ENCODE measurements around the gene EFHC1.
A peak's percentile ranks its signal among the peaks of the same experiment; 100 is the strongest.

The EFHC1 gene

GRCh38 chr6:52517502-52518278, 97.5 kb downstream of the EFHC1 start:
- peak in 1 of 3 experiments; percentile 10 for DNase-seq (ENCODE audit: low read depth in 2 of 3, low spot score in 2 of 3)

- no peak for DNase-seq (ENCODE audit: low read depth in 2 of 3, low spot score in 2 of 3)
These were observed 98.3 kb downstream of the EFHC1 start for GRCh38 chr6:52518279-52518945.

GRCh38 chr6:52519618-52520017, 99.5 kb downstream of the EFHC1 start:
- DNase-seq (ENCODE audit: low read depth in 2 of 3, low spot score in 2 of 3), result no peak

GRCh38 chr6:52522151-52522626, 102.0 kb downstream of the EFHC1 start:
- DNase-seq (ENCODE audit: low read depth in 2 of 3, low spot score in 2 of 3), result no peak

GRCh38 chr6:52522655-52523054, 102.5 kb downstream of the EFHC1 start:
- DNase-seq (ENCODE audit: low read depth in 2 of 3, low spot score in 2 of 3), result no peak

- DNase-seq (ENCODE audit: low read depth in 2 of 3, low spot score in 2 of 3), result no peak
These were observed 103.4 kb downstream of the EFHC1 start for GRCh38 chr6:52523378-52524142.

- no peak for DNase-seq (ENCODE audit: low read depth in 2 of 3, low spot score in 2 of 3)
These were observed 104.8 kb downstream of the EFHC1 start for GRCh38 chr6:52524918-52525317.

- DNase-seq (ENCODE audit: low read depth in 2 of 3, low spot score in 2 of 3), result no peak
These were observed 106.5 kb downstream of the EFHC1 start for GRCh38 chr6:52526634-52527033.

GRCh38 chr6:52527436-52527835, 107.3 kb downstream of the EFHC1 start:
- no peak for DNase-seq (ENCODE audit: low read depth in 2 of 3, low spot score in 2 of 3)

- DNase-seq (ENCODE audit: low read depth in 2 of 3, low spot score in 2 of 3), result no peak
These were observed 109.2 kb downstream of the EFHC1 start for GRCh38 chr6:52529311-52529710.

GRCh38 chr6:52530351-52530750, 110.2 kb downstream of the EFHC1 start:
- no peak for DNase-seq (ENCODE audit: low read depth in 2 of 3, low spot score in 2 of 3)

GRCh38 chr6:52531396-52531795, 111.3 kb downstream of the EFHC1 start:
- DNase-seq (ENCODE audit: low read depth in 2 of 3, low spot score in 2 of 3), result no peak

GRCh38 chr6:52531834-52532233, 111.7 kb downstream of the EFHC1 start:
- no peak for DNase-seq (ENCODE audit: low read depth in 2 of 3, low spot score in 2 of 3)

- no peak for DNase-seq (ENCODE audit: low read depth in 2 of 3, low spot score in 2 of 3)
These were observed 112.3 kb downstream of the EFHC1 start for GRCh38 chr6:52532457-52532856.

GRCh38 chr6:52533491-52533890, 113.3 kb downstream of the EFHC1 start:
- DNase-seq (ENCODE audit: low read depth in 2 of 3, low spot score in 2 of 3), result no peak

GRCh38 chr6:52534363-52534762, 114.2 kb downstream of the EFHC1 start:
- DNase-seq (ENCODE audit: low read depth in 2 of 3, low spot score in 2 of 3), result no peak

GRCh38 chr6:52534966-52535390, 114.8 kb downstream of the EFHC1 start:
- DNase-seq (ENCODE audit: low read depth in 2 of 3, low spot score in 2 of 3), result peak in 1 of 3 experiments; percentile 7

GRCh38 chr6:52535711-52536423, 115.7 kb downstream of the EFHC1 start:
- no peak for DNase-seq (ENCODE audit: low read depth in 2 of 3, low spot score in 2 of 3)

GRCh38 chr6:52536424-52536916, 116.3 kb downstream of the EFHC1 start:
- no peak for DNase-seq (ENCODE audit: low read depth in 2 of 3, low spot score in 2 of 3)

GRCh38 chr6:52537001-52537753, 117.0 kb downstream of the EFHC1 start:
- DNase-seq (ENCODE audit: low read depth in 2 of 3, low spot score in 2 of 3), result no peak
